Cardiac muscle cell (in vitro differentiated cells and primary cell): Measurements from ENCODE around the gene POSTN. TPM values are rescaled to one million over a fixed set of nuclear protein-coding genes. Genes with fewer than 3 reads are reported as not detected.
"Not testable (repeated sequence)": the region's sequence is repeated elsewhere in the genome, so short reads cannot be mapped to it uniquely, and the experiment has no call there.

Source experiments
- DNase-seq, 2 donors: peaks; one replicate each; pipeline versions ENCODE4 v3.0.0 to v3.0.0-alpha.2; 2010 to 2017; ENCODE audit warnings: low read depth in 1 of 2, low spot score in 1 of 2
- H3K27ac ChIP-seq: fragments of 200-600 bp; sonication (generic); 2 replicates; pipeline ENCODE4 v1.5.1; 2016
- H3K27me3 ChIP-seq: fragments of 200-600 bp; sonication (generic); 2 replicates; pipeline ENCODE4 v1.6.0; 2016; ENCODE audit warnings: control low read depth
- H3K36me3 ChIP-seq: fragments of 200-600 bp; sonication (generic); 2 replicates; pipeline ENCODE4 v1.5.1; 2016; ENCODE audit warnings: control low read depth
- H3K4me1 ChIP-seq: fragments of 200-600 bp; sonication (generic); 2 replicates; pipeline ENCODE4 v1.8.1; 2017; ENCODE audit warnings: low read depth, mild to moderate bottlenecking, mixed run types
- H3K4me3 ChIP-seq: fragments of 200-600 bp; sonication (generic); 2 replicates; pipeline ENCODE4 v1.5.1; 2016; ENCODE audit warnings: mild to moderate bottlenecking
- H3K9me3 ChIP-seq: fragments of 200-600 bp; sonication (generic); 2 replicates; pipeline ENCODE4 v1.5.1; 2017; ENCODE audit warnings: low read depth, mild to moderate bottlenecking, control low read depth
- CTCF ChIP-seq: IDR thresholded peaks from 2 replicates; pipeline ENCODE4 v1.5.1; 2012; ENCODE audit warnings: low read depth, mild to moderate bottlenecking, low read length
- polyA plus RNA-seq: library from polyadenylated mRNA; unstranded; fragments of >200 nt; fragmentation: Nextera tagmentation; extraction: Ambion mirVana; gene quantifications from 2 replicates; pipeline ENCODE4 v1.2.1, GENCODE V29; 2016
- total RNA-seq: library from RNA; depleted of rRNA; stranded (reverse); fragments of >200 nt; gene quantifications from 2 replicates; pipeline ENCODE4 v1.2.3, GENCODE V29; 2016

The POSTN gene
- total and polyA plus RNA-seq, 2 experiments from 2014 or later: 4.0 to 5.1 TPM

GRCh38 chr13:37596805-37597204 lies 1.8 kb downstream of the POSTN start:
- DNase-seq: peak in 1 of 2 donors; percentile 32
- Histone ChIP-seq H3K9me3 (no peaks in the 10 kb centered on the region), H3K27me3 (no peaks in the 10 kb centered on the region), H3K4me3 (no peak overlapping the region), H3K4me1 (no peaks in the 10 kb centered on the region), H3K27ac (no peak overlapping the region), H3K36me3 (no peaks in the 10 kb centered on the region)
- TF ChIP-seq CTCF: no peak

GRCh38 chr13:37595162-37595561 lies 3.4 kb downstream of the POSTN start:
- H3K27ac ChIP-seq: no peak overlapping the region
- H3K27me3 ChIP-seq: no peaks in the 10 kb centered on the region
- H3K4me3 ChIP-seq: no peak overlapping the region
- no peak for TF ChIP-seq CTCF
- no peaks in the 10 kb centered on the region for H3K4me1 ChIP-seq
- H3K36me3 ChIP-seq: no peaks in the 10 kb centered on the region
- no peaks in the 10 kb centered on the region for H3K9me3 ChIP-seq
- peak in 1 of 2 donors; percentile 73 for DNase-seq

- H3K4me1 ChIP-seq: no peaks in the 10 kb centered on the region
- no peak for DNase-seq
- H3K4me3 ChIP-seq: no peak overlapping the region
- no peak overlapping the region for H3K27ac ChIP-seq
- no peaks in the 10 kb centered on the region for H3K36me3 ChIP-seq
- no peak for TF ChIP-seq CTCF
- H3K9me3 ChIP-seq: no peaks in the 10 kb centered on the region
- no peaks in the 10 kb centered on the region for H3K27me3 ChIP-seq
Measured at GRCh38 chr13:37594550-37594949, 4.0 kb downstream of the POSTN start.

DNA sequence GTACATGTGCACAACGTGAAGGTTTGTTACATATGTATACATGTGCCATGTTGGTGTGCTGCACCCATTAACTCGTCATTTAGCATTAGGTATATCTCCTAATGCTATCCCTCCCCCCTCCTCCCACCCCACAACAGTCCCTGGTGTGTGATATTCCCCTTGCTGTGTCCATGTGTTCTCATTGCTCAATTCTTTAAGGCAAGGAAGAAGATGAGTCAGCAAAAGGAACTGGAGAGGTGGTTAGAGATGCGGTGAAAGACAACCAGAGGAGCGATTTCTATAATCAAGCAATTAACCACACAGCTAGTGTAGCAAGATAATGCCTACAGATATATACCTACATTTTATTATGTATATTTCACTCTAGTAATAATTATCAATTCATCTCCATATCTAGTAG lies 9.2 kb downstream of the POSTN start:
- H3K9me3 ChIP-seq, H3K27ac ChIP-seq, H3K27me3 ChIP-seq, H3K36me3 ChIP-seq, H3K4me1 ChIP-seq, H3K4me3 ChIP-seq: not testable (repeated sequence)
- peak in 1 of 2 donors; percentile 69 for DNase-seq

DNA sequence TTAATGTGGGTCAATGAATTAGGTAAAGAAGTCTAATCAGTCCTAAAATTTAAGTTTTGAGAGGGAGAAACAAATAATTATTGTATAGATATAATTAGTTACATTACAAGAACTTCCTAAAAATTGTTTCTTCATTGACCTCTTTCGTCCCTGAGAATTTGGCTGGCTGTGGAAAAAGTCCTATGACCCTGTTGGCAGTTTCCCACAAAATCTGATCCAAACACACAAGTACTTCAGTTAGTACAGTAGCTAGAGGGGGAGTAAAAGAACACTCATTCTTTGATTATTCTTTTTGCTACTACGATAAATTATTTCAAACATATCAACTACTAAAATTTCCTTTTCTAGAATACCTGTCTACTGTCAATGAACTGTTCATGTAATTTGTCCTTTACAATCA lies 11.3 kb downstream of the POSTN start:
- Histone ChIP-seq H3K27me3 (no peaks in the 10 kb centered on the region), H3K9me3 (no peaks in the 10 kb centered on the region), H3K4me3 (no peak overlapping the region), H3K36me3 (no peaks in the 10 kb centered on the region), H3K4me1 (no peaks in the 10 kb centered on the region), H3K27ac (no peak overlapping the region)
- peak in 1 of 2 donors; percentile 54 for DNase-seq
- TF ChIP-seq CTCF: no peak

- no peaks in the 10 kb centered on the region for H3K27me3 ChIP-seq
- no peaks in the 10 kb centered on the region for H3K4me1 ChIP-seq
- H3K36me3 ChIP-seq: no peaks in the 10 kb centered on the region
- no peak for TF ChIP-seq CTCF
- no peak overlapping the region for H3K4me3 ChIP-seq
- DNase-seq: no peak
- H3K9me3 ChIP-seq: no peaks in the 10 kb centered on the region
- no peak overlapping the region for H3K27ac ChIP-seq
Measured at GRCh38 chr13:37586164-37586563, 12.4 kb downstream of the POSTN start.
